IPS-18c (cell line): ENCODE measurements around the gene KCTD10.

Source experiments
- H3K4me3 ChIP-seq: 2 replicates; pipeline ENCODE4 v1.7.0; 2013; ENCODE audit warnings: low read depth, mild to moderate bottlenecking, low read length, moderate library complexity; ENCODE audit not compliant: insufficient read depth
- H3K9me3 ChIP-seq: one replicate; pipeline ENCODE4 v1.6.1; 2013; ENCODE audit warnings: mild to moderate bottlenecking, low read length, moderate library complexity; ENCODE audit not compliant: control insufficient read depth, insufficient read depth

KCTD10 gene

DNA sequence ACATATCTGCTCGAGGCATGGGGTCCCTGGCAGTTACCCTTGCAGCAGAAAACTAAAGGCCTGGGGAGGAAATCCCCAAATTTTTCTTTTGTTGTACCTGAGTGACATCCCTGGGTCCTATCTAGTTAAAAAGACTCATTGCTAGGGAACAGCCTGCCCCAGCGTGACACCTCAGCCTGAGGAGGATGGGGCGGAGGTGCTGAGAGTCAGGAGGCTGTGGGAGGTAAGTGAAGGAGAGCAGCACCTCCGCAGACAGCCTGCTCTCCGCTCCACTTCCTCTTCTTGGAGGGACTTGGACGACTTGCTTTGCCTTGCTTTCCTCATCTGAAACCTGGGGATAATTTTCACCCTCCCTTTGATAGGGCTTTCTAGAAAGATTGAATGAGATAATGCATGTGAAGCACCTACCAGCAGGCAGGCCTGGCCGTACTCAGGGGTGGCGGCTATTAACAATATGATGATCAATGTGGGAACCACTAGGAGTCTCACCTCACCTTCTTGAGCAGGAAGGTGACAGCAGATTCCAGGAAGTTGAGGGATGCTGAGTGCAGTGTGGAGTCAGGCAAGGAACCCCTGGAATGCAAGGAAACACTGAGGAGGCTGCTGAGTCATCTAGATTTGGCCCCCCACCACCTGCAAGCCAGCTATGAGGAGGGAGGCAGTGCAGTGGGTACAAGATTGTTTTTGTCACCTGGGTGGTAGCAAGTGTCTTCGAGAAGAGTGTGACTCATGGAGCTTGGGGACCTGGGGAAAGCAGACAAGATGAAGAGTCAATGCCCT lies 23.5 kb upstream of the KCTD10 start:
- no peak overlapping the region for H3K4me3 ChIP-seq
- H3K9me3 ChIP-seq = no peaks in the 10 kb centered on the region

DNA sequence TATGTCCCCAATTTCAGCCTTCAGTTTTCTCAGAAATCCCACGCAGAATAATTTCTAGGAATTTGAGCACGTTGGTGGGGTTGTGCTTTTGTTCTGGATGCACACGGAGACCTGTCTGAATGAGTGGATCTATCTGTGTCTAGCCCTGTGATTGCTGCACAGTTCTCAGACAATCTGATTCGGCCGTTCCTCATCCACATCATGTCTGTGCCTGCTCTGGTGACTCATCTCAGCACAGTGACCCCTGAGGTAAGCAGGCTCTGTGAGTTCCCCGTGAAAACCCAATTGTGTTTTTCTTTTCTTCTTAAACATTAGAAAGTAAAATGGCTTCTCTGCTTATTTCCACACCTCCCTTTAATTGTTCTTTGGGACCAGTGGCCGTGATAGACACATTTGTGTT lies 20.6 kb upstream of the KCTD10 start:
- H3K9me3 ChIP-seq = peaks cover 4% of the 10 kb centered on the region
- no peak overlapping the region for H3K4me3 ChIP-seq

DNA sequence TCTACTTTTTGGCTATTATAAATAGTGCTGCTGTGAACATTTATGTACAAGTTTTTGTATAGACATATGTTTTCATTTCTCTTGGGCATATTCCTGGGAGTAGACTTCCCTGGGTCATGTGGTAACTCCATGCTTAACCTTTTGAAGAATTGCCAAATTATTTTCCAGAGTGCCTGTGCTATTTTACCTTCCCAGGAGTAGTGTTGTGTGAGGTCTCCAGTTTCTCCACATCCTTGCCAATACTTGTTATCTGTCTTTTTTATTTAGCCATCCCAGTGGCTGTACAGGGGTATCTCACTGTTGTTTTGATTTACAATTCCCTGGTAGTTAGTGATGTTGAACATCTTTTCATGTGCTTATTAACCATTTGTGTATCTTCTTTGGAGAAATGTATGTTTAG lies 19.2 kb upstream of the KCTD10 start:
- Histone ChIP-seq H3K4me3 (no peak overlapping the region), H3K9me3 (peaks cover 4% of the 10 kb centered on the region)

DNA sequence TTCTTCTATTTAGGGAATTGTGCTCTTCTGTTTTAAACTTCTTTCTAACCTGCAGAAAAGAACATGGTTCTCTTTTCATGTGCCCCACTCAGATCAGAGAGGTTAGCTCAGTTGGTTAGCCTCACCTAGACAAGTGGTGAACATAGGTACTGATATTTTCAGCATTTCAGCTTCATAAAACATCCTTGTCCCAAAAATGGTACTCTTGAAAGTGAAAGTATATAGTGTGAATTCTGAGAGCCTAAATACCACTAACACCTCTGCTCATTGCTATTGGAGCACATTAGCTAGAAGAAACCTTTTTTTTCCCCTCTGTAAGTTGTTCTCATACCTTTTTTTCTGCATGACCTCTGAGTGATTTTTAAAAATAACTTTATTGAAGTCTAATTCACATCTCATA lies 17.9 kb upstream of the KCTD10 start:
- H3K4me3 ChIP-seq = no peak overlapping the region
- peaks cover 4% of the 10 kb centered on the region for H3K9me3 ChIP-seq

DNA sequence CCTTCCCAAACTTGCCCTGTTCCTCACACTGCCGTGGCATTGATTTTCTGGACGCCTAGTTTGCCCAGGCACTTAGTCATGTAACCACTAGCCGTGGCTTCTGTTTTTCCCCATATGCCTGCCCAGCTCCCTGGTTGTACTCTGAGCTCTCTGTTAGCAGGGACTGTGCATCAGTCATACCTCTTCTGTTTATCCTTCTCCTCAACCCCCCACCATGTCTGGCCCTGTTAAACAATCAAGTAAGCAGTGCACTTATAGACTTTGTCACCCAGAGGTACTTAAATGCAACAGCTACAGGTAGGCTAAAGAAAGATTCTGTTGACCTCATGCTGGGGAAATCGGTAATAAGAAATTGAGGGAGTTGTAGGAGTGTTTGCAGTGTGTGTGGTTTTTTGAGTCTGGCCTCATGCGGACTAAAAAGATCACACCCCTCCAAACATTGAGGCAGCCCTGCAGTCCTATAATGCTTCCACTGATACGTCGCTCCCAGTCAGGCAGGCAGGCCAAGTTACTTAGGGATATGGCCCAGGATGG lies 17.3 kb upstream of the KCTD10 start:
- Histone ChIP-seq H3K9me3 (peaks cover 4% of the 10 kb centered on the region), H3K4me3 (no peak overlapping the region)

DNA sequence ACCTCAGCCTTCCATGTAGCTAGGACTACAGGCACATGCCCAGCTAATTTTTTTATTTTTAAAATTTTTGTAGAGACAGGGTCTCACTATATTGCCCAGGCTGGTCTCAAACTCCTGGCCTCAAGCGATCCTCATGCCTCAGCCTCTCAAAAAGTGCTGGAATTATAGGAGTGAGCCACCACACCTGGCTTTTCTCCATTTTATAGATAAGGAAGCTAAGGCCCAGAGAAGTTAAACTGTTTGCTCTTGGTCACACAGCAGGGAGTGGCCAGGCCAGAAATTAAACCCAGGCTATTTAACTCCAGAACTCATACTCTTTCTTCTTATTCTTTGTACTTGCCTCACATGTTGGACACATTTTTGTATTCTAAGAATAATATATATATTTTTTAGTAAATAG lies 16.8 kb upstream of the KCTD10 start:
- H3K9me3 ChIP-seq = peaks cover 4% of the 10 kb centered on the region
- H3K4me3 ChIP-seq = no peak overlapping the region

DNA sequence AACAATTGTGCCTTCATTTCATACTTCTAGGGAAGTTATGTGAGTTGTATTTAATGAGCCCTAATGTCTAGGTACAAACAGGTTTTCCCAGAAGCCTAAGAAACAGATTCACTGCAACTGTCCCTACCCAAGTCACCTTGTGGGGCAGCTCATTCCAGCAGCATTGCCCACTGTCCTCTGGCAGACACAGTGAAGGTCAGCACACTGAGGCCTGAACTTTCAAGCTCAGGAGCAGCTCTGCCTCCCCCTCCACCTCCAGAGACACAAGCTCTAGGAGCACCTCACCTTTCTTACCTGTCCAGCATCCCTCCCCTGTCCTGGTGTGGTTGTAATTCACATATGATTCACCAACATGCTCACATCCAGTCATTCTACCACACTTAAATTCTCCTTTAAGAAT lies 16.0 kb upstream of the KCTD10 start:
- no peak overlapping the region for H3K4me3 ChIP-seq
- H3K9me3 ChIP-seq = peaks cover 4% of the 10 kb centered on the region

DNA sequence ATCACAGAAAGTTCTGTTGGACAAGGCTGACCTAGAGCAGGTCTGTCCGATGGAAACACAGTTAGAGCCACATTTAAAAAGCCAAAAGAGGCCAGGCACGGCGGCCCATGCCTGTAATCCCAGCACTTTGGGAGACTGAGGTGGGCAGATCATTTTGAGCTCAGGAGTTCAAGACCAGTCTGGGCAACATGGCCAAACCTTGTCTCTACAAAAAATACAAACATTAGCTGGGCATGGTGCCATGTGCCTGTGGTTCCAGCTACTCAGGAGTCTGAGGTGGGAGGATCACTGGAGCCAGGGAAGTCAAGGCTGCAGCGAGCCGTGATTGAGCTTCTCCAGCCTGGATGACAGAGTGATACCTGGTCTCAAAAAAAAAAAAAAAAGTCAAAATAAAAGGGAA lies 15.3 kb upstream of the KCTD10 start:
- no peak overlapping the region for H3K4me3 ChIP-seq
- H3K9me3 ChIP-seq = peaks cover 4% of the 10 kb centered on the region

DNA sequence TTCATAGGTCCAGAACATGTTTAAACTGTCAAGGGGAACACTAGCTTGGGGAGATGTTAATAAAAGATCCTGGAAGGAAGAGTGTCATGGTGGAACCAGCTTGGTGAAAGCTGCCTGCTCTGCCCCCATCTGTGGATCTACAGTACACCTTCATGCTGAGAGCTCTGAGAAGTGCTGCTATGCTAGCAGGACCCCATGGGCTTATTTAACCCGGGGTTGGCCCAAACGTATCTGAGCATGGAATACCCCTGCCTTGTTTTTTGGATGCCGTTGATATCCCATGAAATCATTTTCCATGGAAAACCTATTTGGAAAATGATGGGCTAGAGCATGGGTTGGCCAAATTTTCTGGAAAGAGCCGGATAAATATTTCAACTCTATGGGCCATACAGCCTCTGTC lies 14.6 kb upstream of the KCTD10 start:
- H3K4me3 ChIP-seq = no peak overlapping the region

DNA sequence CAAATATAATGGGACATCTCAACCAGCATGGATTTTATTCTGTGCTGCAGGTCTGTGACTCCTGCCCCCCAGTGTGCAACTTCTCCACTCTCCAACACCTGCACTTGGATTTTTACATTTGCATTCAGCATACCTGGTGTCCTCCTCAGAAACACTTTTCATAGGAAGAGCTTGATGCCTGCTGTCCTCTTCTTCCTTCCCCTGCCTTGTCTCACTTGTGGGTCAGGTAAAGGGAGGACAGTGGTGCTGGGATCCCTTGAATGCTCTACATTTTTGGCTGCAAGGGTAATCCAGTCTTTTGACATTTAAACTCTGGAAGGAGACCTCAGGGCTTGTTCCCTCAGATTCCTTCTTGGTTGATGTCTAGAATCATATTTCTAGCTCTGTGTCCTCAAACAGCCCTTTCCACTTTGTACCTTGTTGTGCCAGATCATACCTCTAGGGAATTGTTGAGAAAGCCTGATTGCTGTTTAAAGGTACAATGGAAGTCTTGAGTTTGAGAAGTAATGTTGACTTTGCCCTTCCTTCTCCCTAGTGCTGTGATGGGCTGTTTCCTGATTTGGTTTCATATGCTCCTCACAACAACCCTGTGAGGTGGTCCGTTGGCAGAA lies 13.0 kb upstream of the KCTD10 start:
- Histone ChIP-seq H3K9me3 (peaks cover 2% of the 10 kb centered on the region), H3K4me3 (no peak overlapping the region)

More for the DNA sequence above, 14.6 kb upstream of the KCTD10 start:
- peaks cover 4% of the 10 kb centered on the region for H3K9me3 ChIP-seq

DNA sequence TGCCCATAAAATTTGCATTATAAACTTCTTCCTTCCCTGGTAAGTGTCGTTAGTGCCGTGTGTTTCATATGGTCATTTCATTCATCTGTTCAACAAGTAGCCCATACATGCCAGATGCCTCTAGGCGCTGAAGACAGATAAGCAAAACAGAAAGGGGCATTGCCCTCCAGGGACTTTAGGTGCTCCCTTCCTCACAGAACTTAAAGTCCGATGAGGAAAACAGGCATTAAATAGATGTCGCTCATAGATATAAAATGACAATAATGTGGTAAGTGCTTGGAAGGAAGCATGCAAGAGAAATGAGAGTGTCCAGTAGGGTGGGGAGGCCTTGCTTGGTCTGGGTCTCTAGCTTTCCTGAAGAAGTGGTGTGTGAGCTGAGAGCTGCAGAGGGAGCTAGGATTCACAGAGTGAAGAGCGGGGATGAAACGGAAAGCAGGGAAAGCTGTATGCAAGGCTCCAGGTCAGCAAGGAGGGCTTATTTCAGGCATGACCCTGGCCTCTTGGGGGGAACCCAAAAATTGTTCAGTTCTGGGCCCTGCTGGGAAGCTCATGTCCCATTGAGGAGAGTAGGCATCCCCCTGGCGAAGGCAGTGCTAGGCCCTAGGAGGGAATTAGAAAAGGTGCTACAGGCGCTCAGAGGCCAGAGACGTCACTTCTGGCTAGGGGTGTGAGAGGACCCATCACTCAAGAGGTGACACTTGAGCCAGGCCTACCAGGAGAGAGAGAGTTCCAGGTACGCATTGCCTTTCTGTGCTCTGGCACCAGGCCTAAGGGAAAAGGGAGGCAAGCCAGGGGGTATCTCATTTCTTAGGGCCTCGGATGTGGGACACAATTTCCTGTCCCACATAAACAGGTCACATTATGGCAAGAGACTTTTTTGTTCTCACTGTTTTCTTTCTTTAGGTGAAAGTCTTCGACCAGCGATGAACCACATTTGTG lies 12.2 kb upstream of the KCTD10 start:
- Histone ChIP-seq H3K4me3 (no peak overlapping the region), H3K9me3 (peaks cover under 1% of the 10 kb centered on the region)

DNA sequence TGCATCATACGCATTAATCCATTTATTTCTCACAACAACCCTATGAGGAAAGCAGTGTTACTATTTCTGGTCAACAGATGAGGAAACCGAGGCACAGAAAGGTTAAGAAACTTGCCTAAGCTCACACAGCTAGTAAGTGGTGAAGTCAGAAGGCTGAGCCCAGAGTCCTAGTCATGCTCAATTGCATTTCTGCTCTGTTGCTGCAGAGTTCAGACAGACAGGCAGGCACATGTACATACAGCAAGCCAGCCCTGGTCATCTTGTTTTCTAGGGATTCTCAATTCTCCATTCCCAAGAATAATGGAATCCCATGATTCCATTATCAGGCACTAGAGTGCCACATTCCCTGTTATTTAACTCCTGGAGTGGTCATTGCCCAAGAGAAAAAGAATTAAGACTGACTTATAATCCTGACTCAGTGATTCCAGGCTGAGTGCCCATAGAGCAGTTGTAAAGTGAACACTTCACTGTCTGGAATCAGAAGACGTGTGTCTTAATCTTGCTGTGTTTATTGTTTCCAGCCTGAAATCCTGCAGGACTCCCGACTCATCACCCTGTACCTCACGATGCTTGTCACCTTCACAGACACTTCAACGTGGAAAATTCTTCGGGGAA lies 11.1 kb upstream of the KCTD10 start:
- Histone ChIP-seq H3K9me3 (no peaks in the 10 kb centered on the region), H3K4me3 (no peak overlapping the region)

DNA sequence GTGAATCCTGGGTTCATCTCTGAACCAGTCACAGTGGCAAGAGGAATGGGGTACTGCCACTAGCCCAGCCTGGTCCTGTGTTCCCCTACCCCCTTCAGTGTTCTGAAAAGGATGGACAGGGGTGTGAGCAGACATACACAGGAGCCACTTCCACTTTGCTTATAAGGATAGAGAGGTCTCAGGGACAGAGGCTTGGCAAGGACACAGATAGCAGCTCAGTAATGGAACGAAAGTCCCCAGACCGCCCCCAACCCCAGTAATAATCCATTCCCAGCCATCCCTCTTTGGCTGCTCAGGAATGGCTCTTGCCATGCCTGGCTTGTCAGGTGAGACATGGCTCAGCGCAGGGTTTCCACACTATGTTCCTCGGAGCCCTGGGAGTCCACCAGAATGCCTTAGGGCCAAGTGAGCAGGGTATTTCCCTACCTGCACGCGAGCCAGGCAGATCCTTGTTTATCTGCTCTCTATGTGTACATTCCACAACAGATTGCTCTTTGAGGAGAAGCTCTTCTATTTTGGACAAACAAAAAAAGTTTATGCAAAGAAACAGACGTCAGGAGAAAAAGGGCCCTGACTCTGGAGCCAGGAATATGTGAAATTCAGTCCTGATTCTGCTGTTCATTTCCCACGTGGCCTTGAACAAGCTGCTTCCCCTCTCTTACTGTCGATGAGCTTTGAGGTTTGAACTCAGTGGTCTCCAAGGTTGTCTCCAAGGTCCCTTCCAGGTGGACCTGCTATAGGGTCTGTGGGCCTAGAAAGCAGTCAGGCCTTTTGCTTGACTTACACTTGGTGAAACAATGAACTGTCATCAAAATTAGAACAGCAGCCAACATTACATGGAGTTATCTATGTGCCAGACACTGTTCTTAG lies 10.3 kb upstream of the KCTD10 start:
- no peaks in the 10 kb centered on the region for H3K9me3 ChIP-seq
- H3K4me3 ChIP-seq = no peak overlapping the region

DNA sequence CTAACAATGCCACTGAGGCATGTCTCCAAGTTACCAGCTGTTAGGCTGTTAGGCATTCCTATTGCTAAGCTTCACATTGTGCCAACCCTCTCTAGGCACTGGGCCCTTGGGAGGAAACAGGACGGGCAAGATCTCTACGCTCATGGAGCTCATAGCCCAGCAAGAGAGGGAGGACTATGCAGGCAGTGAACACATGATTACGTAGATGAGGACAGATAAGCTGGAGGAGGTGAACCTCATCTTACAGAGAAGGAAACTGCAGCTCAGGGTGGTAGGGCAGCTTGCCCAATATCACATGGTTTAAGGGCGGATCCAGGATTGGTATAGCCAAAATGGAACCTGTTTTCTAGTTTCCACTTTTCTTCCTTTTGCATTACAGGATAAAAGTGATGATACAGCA lies 8.1 kb upstream of the KCTD10 start:
- Histone ChIP-seq H3K9me3 (no peaks in the 10 kb centered on the region), H3K4me3 (no peak overlapping the region)

DNA sequence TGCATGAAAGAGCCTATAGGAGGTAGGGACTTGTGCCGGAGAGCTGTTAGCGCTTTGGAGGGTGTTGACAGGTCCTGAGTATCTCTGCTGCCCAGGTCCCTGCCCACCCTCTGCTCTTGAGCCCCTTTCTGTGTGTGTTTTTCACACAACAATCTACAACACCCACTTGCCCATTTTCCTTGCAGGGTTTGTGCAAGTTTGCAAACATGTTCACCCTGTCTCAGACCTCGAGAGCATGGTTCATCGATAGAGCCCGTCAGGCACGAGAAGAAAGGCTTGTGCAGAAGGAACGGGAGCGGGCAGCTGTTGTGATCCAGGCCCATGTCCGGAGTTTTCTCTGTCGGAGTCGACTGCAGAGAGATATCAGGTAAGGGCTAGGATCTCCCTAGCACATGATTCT lies 6.2 kb upstream of the KCTD10 start:
- H3K9me3 ChIP-seq = no peaks in the 10 kb centered on the region
- no peak overlapping the region for H3K4me3 ChIP-seq

DNA sequence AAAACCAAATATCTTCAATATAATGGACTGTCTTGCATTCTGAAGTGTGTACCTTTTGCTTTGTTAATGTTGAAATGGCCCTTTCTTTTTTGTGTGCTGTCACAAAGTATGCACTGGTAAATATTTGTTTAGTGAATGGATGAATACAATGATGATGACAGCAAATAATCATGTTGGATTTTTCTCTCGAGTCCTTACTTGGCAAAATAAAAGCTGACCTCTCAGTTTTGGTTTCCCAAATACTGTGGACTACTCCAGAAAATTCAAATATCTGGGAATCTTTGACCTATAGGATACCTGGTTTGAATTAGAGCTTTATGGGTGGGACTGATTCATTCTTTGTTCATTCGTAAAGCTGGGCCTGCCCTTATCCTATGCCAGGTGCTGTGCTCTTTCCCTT lies 5.8 kb upstream of the KCTD10 start:
- Histone ChIP-seq H3K9me3 (no peaks in the 10 kb centered on the region), H3K4me3 (no peak overlapping the region)
